GM15510 (cell line): ENCODE results near the gene CALML3.

Experiments
- POLR2A ChIP-seq: IDR thresholded peaks from 3 replicates; pipeline ENCODE4 v1.6.1; 2011; ENCODE audit warnings: borderline replicate concordance; ENCODE audit not compliant: insufficient read length; ENCODE audit errors: extremely low read depth

The CALML3 gene

DNA sequence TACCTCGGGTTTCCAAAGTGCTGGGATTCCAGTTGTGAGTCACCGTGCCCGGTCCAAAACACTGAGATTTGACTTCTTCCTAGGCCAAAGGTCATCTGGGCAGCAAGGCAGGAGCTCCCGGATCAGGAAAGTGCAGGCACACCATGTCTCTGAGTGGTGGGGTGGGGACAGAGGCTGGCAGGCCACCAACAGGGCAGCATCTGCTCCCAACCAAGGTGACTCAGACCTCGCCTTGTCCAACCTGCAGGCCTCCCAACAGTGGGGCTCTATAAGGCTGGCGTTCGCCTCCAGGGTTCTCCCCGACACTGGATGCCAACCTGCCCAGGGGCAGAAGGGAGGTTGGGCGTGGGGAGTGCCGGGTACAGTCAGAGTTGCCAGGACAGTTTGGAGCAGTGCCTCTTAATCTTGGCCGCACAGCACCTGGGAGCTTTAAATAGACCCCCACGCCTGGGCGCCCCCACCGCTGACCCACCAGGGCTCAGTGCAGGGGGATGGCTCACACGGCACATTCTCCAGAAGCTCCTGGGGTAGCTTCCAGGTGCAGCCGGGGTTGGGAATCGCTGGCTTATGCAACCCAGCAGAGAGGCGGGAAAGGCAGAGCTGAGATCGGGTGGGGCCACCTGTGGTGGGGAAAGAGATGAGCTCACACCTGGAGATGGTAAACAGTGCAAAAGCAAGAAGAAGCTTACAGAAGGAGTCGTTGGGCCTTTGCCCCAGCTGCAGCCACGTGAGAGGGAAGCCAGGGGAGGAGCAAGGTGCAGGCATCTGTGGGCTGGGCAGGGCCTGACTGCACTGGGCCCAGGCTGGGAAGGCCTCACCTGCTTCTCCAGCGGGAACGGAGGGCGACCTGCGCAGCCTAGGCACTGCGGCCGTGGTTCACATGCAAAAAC is 36.2 kb upstream of the CALML3 start:
- TF ChIP-seq POLR2A, result no peak

- TF ChIP-seq POLR2A, result no peak
Measured at GRCh38 chr10:5490032-5490431, 34.7 kb upstream of the CALML3 start.

DNA sequence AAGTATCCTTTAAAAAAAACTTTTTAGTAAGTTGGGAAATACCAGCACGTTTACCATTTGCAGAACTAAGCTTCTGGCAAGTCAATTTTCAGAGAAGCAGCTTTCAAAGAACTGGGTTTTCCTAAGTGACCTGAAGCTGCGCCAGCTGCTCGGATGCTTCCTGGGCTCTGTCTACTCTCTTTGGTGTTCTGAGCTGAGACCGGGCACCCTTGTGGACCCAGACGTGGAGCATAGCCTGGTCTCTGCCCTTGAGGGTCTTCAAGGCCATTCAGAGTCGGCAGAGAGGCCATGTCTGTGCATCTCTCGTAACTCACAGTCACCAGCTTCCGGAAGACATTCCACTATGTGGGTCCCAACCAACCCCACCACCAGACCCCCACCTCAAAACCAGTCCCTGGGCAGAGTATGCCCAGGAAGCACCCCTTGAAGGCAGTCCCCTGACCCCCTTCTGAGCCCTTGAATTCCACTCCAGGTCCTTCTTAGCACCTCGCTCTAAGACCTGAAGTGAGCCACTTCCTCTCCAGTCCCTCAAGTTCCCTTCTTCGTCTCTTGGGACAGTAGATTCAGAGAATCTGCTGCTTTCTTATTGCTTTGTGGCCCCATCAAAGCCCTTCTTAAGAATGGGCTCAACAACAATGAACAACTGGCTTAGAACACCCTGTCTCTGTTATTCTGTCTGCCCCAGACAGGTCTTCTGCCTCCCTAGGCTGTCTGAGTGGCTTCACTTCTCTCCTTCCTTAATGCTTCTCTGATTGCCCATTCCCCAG is 33.9 kb upstream of the CALML3 start:
- TF ChIP-seq POLR2A, result no peak

- TF ChIP-seq POLR2A, result no peak
Measured at GRCh38 chr10:5491477-5491876, 33.3 kb upstream of the CALML3 start.

DNA sequence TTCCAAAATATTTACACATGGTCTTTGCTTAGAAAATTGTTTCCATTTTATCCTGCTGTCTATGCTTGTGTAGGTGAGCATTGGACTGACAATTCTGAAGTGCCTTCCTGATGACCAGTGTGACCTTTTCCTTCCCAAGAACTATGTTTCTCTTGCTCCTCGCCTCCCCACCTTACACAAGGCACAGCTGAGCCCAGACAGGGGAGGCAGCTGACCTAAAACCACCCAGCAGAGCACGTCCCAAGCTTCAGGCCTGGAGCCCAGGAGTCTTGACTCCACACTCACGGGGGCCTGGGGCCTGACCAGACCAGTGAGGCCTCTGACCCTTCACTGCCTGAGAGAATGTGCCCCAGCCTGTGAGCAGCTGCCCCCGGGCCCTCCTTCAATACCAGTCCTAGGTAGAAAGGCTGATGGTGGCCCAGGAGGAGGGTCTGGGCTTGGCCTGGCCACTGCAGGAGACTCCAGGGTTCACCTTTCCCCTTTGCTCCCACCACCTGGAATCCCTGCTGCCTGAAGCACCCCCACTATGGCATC is 32.4 kb upstream of the CALML3 start:
- no peak for TF ChIP-seq POLR2A

- no peak for TF ChIP-seq POLR2A
Measured at GRCh38 chr10:5492929-5493576, 31.7 kb upstream of the CALML3 start.

- TF ChIP-seq POLR2A, result no peak
Measured at GRCh38 chr10:5493691-5494090, 31.1 kb upstream of the CALML3 start.

DNA sequence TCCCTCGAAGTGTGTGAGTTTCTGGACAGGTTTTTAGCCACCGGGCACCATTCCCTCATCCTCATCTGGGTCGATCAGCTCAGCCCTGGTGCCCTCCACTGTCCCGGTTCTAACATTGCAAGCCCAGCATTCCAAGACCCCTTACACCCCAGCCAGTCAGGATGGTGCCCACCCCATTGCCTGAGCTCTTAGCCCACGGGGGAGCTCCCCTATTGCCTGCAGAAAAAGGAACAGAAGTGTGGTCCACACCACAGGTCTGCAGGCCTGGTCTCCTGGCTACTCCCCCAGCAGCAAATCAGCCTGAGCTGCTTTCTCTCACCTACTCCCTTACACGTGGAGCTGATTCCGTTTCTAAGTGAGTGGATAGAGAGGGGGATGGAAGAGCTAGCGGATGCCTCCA is 30.1 kb upstream of the CALML3 start:
- TF ChIP-seq POLR2A, result no peak

DNA sequence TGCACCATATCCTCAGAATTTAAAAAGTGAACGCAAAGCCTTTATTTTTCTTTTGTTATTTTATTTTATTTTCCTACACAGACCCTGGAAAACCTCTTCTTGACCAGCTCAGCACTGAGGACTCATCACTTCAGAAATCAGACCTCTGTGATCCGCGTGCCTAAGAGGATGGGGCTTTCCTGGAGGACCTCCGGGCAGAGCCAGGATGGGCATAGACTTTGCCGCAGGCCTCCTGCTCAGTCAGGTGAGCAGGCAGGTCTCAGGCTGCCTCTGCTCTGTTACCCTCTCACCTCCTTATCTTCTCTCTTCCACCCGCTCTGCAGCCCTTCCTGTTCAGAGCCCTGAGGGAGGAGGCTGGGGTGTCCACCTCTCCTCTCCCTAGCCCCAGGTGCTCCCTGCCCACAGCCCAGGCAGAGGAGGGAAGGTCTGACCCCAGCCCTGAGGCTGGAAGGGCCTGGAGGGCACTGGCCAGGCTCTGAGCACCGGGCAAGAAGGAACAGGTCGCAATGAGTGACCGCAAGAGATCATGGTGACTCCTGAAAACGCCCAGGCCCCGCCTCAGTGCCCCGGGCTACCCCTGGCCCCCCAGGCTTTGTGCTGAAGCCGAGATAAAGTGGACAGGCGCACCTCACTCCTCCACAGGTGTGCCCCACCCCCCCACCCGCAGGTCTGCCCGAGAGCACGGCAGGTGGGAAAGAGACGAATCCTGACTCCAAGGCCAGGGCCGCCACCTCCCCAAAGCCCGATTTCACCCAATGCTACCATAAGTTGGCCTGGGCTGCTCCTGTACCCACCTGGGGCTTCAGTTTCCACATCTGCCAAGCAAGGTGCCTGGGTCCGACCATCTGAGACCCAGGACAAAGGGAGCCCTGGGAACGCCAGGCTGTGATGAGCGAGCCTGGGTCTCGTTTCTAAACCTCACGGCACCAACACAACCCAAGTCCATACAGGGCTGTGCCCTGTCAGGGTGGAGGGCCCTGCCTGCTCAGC is 28.2 kb upstream of the CALML3 start:
- TF ChIP-seq POLR2A, result no peak

DNA sequence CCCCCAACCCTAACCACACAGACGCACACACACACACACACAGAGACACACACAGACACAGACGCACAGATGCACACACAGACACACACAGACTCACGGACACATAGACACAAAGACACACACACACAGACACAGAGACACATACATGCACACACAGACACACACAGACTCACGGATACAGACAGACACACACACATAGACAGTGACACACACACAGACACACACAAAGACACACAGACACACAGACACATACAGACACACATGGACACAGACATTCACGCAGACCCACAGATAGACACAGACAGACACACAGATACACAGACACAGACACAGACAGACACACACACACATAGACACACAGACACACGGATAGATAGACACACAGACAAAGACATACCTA is 27.5 kb upstream of the CALML3 start:
- TF ChIP-seq POLR2A, result no peak

DNA sequence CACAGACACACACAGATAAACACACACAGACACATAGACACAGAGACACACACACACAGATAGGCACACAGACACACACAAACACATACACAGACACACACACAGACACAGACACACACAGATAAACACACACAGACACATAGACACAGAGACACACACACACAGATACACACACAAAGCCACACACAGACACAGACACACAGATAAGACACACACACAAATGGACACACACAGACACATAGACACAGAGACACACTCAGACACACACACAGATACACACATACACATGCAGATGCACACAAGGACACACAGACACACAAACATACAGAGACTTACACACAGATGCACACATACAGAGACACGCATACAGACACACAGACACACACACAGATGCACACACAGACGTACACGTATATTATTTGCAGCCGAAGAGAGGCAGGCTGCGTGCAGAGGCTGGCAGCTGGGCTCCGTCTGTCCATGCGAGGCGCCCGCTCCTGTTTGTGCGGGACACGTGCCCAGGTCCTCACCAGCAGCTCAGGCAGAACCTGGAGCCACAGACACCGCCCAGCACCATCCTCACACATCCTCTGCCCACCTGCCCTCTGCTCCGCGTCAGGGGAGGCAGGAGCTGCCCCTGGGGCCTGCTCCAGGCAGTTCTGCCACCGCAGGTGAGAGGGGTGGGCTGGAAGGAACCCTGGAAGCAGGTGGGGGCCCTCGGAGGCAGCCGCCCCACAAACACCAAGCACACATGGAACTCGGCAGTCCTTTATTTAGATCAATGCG is 26.6 kb upstream of the CALML3 start:
- no peak for TF ChIP-seq POLR2A

DNA sequence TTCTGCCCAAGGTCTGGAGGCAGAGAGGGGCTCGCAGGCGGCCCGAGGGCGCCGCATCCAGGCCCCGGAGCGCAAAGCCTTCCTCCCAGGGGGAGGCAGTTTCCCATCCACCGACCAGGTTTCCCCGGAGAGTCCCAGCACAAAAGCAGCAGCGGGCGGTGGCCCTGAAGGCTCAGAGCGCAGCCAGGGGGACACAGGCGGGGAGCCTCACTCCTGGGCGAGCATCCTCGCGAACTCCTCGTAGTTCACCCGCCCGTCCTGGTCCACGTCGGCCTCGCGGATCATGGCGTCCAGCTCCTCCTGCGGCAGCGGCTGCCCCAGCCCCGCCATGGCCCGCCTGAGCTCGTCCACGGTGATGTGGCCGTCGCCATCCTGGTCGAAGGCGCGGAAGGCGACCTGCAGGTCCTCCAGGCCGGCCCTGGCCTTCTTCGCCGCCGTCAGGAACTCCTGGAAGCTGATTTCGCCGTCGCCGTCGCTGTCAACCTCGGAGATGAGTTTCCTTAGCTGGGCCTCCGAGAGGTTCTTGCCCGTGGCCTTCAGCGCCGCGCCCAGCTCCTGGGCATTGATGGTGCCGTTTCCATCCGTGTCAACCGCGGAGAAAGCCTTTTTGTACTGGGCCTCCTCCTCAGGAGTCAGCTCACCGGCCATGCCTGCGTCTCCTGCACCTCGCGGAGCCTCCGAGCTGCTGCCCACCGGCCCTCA is 25.8 kb upstream of the CALML3 start:
- no peak for TF ChIP-seq POLR2A
